NCI-H526 treated with DMSO at 0.1 percent for 48 hours (cell line): ENCODE data around the gene SIGLEC11.
"Not testable (repeated sequence)": the region's sequence is repeated elsewhere in the genome, so short reads cannot be mapped to it uniquely, and the experiment has no call there.

Experiments
- DNase-seq: peaks from one replicate; lab custom pipeline; 2025; lab: John Stamatoyannopoulos, UW

Gene SIGLEC11

DNA sequence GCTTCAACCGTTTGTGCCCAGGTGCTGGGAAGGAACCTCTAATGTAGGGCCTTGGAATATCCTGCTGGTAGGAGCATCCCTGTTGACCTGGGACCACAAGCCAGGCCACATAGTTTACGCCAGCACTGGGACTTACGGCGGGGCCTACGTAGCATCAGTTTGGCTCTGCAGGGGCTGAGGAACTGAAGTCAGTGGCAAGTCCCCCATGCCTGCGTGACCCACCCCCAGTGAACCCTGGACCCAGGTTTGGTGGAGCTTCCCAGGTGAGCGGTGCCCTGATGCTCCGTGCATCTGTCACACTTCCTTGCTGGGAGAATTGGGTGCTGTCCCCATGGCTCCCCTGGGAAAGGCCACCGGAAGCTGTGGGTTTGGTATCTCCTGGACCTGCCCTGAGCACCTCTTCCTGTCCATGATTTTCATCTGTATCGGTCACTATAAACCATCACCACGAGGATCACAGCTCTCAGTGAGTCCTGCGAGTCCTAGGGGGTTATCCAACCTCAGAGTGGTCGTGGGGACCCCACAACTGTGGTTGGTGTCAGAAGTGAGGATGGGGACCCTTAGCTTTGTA, 9.9 kb downstream of the SIGLEC11 start:
- DNase-seq: no peak

DNA sequence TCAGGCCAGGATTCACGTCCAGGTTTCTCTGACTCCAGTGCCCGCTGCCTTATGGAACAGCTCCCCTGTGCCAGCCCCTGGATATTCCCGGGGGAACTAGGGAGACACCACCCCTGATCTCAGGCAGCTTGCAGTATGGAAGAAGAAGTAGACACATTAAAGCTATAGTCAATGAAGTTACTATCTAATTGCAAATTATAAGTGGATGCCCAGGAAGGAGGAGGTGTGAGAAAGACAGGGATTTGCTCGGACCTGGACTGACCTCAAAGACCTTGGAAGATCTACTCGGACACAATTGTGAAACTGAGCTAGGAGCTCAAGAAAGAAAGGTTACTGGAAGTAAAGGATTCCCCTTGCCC, 10.4 kb downstream of the SIGLEC11 start:
- no peak for DNase-seq

DNA sequence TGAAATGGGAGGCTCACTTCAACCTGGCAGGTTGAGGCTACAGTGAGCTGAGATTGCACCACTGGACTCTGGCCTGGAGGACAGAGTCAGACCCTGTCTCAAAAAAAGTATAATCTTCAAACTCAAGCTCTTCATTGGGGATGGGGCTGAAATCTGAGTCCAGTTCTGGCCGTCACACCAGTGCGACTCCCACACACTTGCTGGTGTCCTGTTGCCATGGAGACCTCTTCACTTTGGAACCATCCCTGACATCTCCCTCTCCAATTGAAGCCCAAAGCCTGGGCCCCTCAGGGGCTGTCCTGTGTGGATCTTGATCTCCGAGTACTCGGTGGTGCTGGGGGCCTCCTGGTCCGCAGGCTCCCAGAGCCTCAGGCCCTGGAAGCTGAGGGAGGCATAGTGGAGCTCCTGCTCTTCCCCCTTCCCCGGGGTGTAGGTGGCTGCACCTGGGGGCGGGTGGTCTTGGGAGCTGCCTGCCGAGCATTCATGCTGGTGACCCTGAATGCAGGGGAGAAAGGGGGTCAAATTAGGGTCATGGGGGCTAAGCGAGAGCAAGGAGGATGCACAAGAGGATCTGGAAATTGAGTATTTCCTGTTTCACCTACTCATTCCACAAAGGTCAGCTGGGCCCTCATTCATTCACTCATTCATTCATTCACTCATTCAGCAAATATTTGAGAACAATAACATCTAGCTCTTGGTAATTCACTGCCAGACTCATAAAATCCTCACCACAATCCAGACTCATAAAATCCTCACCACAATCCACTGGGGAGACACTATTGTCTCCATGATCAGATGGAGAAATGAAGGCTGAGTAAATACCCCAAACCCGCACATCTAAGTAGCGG, 11.0 kb downstream of the SIGLEC11 start:
- no peak for DNase-seq

DNA sequence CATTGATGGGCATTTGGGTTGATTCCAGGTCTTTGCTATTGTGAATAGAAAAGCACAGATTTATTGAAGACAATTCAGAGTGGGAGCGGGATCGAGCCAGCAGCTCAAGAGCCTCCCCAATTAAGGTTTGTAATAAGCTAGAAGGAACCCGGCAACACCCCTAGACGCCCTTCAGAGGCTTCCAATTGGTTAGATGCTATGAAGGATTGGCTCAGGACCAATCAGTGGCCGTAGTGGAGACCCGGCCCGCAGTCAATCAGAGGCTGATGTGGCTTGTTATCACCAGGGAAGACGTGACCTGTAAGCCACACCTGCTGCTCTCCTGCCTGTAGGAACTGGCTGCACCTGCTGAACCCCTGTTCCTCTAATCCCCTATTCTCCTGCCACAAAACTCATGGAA, 14.6 kb downstream of the SIGLEC11 start:
- DNase-seq: no peak

DNA sequence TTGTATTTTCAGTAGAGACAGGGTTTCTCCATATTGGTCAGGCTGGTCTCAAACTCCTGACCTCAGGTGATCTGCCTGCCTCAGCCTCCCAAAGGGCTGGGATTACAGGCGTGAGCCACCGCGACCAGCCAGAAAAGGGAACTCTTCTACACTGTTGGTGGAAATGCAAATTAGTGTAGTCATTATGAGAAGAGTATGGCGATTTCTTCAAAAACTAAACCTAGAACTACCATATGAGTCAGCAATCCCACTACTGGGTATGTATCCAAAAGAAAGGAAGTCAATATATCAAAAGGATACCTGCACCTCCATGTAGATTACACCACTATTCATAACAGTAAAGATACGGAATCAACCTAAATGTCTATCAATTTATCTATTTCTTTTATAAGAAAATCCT, 16.4 kb downstream of the SIGLEC11 start:
- not testable (repeated sequence) for DNase-seq

DNA sequence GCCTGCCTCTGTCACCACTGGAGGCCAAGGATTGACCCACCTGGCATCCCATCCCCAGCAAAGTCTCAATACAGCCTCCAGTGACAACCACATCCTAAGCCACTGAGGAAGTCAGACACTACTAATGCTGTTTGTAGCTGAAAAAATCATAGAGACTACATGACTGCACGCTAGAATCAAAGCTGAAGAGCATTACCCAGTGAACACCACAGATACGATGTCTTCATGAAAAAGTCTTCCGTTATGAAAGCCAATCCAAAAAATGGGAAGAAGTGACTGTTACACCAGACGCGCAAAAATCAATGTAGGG, 20.5 kb downstream of the SIGLEC11 start:
- DNase-seq: no peak

DNA sequence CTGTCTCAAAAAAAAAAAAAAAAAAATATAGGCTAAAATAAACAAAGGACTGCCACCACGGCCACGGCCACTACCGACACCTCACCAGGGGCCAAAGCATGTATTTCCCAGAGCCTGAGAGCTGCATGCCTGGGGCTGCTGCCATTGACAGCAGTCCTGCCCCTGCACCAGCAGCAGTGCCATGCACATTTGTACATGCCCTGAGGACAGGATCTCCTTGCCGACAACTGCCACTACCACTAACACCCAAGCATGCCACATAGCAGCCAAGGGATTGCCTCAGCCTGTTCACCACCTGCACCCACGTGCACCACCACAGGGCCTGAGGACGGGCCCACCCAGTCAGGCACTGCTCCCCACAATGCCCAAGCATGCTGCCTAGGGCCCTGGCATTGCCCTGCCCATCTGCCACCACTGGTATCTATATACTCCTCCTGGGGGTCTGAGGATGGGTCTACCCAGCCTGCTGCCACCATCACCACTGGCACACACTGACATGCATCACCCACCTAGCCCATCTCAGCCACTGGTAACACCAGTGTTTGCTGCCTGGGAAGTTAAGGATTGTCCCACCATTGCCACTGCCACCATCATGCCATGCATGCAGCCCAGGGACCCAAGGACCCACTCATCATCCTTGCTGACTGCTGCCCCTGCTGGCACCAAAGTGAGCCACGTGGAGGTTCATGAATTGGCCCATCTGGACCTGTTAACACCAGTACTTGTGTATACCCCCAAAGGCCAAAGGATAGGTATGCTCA, 21.1 kb downstream of the SIGLEC11 start:
- DNase-seq: no peak

DNA sequence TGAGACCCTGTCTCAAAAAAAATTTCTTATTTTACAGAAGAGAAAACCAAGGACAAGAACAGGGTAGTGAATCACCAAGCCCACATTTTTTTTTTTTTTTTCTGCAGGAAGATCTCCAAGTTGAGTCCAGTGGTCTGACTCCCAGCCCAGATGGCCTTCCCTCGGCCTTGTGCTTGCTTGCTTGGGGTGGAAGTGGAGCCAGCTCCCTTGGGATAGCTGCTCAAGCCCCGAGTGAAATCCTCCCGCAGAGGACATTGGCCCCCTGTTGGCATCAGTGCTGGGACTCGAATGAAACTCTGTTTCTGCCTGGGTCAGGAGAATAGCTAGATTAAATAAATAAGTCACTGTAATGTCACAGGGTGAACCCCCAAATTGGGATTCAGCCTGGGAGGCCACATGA, 22.3 kb downstream of the SIGLEC11 start:
- no peak for DNase-seq

DNA sequence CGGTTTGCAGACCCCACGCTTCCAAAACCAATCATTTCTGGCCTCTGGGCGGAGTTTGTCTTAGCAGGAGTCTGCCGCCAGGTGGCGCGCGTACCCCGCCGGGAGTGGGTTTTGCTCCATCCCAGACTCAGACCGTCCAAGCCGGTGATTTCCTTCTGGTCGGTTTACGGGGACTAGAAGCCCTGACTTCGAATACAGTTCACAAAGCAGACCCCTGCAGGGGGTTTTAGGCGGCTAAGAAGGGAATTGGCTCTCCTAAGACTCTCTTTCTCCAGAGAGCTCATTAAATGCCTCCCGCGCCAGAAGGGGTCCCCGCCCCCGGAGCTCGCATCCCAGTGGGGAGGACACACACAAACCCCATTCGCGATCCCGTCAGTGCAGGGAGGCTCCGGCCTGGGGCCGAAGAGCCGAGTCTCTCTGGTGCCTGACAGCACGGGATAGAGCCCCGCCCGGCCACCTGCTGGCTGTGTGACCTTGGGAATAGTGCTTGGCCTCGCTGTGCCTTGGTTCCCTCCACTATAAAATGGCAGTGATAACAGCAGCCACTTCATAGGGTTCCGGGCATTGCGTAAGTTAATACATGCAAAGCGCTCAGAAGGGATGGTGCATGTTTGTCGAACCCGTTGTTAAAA, 23.1 kb downstream of the SIGLEC11 start:
- DNase-seq: peak; percentile 58

DNA sequence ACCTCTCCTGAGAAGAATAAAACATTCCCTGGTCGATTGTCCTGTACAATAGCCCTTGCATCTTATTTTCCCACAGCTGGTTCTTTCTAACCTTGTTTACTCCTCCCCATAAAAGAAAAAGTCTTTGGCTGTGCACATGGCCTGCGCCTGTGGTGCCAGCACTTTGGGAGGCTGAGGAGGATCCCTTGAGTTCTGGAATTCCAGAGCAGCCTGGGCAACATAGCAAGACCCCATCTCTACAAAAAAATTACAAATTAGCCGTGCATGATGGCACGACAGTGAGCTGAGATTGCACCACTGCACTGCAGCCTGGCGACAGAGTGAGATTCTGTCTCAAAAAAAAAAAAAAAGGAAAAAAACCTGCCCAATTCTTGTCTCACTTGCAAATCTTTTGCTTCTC, 24.4 kb downstream of the SIGLEC11 start:
- DNase-seq: no peak

DNA sequence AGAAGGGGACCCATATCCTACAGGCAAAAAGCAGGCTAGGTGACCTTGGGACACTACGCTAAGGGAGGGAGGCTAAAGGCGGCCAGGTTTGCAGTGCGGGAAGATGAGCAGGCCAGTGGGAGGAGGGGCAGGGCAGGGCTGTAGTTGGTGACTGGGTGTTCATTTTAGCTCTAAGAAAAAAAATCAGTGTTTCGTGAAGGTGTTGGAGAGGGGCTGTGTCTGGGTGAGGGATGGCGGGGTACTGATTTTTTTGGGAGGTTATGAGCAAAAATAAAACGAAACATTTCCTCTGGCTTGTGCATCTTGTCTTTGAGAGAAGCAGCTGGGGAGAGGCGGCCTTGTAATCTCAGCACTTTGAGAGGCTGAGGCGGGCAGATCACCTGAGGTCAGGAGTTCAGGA, 27.3 kb downstream of the SIGLEC11 start:
- DNase-seq: no peak

DNA sequence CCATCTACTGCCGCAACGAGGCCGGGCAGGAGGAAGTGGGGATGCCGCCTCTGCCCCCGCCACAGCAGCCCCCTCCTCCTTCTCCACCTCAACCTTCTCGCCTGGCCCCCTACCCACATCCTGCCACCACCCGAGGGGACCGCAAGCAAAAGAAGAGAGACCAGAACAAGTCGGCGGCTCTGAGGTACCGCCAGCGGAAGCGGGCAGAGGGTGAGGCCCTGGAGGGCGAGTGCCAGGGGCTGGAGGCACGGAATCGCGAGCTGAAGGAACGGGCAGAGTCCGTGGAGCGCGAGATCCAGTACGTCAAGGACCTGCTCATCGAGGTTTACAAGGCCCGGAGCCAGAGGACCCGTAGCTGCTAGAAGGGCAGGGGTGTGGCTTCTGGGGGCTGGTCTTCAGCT, 28.2 kb downstream of the SIGLEC11 start:
- DNase-seq: no peak

DNA sequence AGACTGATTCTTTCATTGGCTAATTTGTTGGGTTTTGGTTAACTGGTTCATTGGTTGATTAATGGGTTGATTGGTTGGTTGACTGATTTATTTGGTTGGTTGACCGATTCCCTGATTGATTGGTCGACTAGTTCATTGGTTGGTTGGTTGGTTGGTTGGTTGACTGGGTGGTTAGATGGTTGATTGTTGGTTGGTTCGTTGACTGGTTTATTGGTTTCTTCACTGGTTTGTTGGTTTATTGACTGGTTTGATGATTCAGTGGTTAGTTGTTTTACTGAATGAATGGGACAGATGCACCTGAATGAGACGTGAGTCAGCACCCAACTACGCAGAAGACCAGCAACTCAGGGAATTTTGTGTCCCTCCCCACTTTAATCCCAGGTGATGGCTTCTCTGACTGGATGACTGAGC, 28.9 kb downstream of the SIGLEC11 start:
- no peak for DNase-seq

DNA sequence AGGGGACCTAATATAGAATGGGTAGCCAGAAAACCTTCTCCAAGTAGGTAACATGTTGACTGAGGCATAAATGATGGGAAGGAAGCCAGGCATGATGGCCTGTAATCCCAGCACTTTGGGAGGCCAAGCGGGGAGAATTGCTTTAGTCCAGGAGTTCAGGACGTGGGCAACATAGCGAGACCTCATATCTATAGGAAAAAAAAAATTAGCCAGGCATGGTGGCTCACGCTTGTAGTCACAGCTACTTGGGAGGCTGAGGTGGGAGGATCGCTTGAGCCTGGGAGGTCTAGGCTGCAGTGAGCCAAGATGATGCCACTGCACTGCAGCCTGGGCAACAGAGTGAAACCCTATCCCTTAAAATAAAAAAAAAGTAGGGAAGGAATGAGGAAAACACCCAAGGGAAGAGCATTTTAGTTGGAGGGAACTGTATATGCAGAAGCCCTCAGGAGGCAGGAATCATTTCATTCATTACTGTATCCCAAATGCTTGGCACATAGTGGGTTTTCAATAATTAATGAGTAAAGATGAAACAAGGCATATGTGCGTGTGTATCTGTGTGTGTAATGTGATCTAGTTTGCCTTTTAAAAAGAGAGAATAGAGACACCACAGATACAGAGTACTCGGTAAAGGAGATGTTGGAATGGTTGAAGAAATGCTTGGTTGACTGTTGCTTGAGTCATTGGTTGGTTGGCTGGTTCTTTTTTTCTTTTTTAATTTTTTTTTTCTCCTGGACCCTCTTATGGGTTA, 29.5 kb downstream of the SIGLEC11 start:
- DNase-seq: no peak

DNA sequence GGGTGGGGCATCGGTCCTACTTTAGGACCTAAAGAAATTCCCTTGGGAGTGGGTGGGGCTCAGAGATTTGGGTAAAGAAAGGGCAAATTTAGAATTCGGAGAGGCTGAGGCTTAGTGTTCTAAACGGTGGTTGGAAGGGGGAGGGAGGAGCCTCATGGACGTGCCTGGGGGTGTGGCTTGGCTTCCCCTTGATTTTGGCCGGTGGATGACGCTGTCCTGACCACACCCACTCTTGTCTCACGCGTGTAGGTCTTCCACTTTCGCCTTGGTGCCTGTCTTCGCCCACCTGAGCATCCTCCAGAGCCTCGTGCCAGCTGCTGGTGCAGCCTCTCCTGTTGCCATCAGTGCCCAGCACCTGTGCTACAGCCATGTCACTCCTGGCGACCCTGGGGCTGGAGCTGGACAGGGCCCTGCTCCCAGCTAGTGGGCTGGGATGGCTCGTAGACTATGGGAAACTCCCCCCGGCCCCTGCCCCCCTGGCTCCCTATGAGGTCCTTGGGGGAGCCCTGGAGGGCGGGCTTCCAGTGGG, 30.4 kb downstream of the SIGLEC11 start:
- DNase-seq: no peak

DNA sequence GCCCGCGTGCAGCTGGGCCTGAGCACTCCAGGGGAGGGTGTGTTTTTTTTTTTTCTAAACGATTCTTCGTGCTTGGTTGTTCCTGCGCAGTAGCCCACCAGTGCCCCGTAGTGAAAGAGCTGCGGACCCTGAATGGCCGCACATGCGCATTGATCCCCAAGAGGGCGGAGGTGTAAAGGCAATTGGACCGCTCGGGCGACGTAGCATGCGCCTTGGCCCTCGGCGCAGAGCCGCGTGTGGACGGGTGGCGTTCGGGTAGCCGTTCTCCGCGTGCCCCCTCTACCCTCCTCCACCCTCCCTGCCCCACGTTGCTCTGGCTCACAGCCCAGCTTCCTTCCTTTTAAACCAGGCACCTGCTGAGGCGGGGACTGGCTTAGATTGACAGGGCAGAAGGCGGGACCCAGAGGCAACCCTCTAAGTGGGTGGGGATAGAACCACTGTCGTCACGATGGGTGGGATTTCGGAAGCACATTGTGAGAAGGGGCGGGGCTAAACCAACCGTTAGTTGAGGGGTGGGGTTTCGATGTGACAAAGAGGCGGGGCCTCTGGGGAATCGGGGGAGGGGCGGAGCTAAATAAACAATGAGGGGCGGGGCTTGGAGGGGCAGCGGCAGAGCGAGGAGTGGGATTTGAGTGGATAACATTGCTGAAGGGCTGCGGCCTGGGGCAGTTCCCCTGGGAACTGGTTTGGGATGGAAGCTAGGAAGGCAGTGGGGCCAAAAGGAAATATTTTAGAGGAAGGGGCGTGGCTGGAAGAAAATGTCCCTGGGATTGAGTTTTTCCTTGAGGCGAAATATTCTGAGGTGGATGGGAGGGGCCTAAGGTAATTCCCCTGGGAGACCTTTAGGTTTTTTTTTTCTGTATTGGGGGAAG, 31.1 kb downstream of the SIGLEC11 start:
- peak; percentile 94 for DNase-seq

DNA sequence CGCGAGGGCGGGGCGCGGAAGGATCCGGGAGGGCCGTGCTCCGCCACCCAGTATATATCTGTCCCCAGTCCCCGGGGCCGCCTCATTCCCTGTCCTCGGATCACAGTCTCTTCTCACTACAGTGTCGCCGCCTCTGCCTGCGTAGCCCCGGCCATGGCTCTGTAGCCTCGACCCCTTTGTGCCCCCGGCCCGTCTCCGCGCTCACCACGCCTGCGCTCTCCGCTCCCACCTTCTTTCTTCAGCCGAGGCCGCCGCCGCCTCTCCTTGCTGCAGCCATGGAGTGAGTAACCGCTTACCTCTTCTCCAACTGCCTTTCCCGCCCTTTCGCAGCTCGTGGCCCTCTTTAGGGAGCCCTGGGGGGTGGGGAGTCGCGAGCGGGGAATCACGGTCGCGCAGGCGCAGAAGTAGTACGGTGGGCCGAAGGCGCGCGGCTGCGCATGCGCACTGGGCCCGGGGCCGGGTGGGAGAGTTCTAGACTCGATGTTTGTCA, 31.8 kb downstream of the SIGLEC11 start, which contains the start of the genes ATF5 and NUP62:
ATF5 (plus strand) TSS at position 85 of the 490 bp plus-strand sequence. CDS start 1,646 bp downstream, outside the sequence.
NUP62 (minus strand) TSS at position 384 of the 490 bp plus-strand sequence. CDS start 19,697 bp downstream, outside the sequence.
- peak; percentile 94 for DNase-seq

DNA sequence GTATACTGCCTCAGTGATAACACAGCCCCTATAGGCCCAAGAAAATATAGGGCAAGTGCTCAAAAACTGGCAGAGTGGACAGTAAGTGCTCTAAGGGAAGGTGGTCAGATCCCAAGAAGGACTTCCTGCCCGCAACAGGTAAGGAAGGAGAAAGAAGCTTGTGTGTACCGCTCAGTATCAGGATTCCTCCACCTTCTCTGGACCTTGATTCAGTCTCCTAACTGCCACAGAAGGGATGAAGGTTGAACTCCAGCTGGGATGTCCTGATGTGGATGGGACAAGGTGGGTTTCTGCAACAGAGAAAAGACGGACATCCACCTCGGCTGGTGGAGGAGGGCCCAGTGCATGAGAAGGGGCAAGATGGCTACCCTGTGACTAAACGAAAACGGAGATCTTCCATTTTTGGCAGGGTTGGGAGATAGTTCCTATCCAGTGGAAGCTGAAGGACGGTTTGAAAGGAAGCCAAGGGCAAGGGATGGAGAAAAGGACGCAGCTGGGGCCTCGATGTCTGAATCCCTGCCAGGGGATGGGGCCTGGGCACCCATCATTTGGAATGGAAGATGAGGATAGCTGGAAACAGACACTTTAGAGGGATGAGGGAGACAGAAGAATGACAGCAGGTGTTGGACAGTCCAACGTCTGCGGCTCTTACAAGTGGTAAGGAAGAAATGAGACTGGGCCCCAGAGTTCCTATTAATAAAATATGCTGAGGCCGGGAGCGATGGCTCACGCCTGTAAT, 33.3 kb downstream of the SIGLEC11 start:
- DNase-seq: no peak

DNA sequence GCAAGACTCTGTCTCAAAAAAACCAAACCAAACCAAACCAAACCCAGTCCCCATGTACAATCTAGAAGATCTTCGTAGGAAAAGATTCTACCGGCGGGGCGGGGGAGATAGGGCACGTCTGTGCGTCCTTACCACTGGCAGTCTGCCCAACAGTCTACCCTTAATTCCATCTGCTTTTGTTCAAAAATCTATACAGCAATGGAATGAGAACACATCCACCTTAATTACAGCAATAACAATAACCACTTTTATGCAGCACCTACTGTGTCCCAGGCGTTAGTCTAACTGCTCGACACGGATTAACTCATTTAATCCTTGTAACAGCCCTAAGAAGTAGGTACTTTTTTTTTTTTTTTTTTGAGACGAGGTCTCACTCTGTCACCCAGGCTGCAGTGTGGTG, 34.5 kb downstream of the SIGLEC11 start:
- no peak for DNase-seq

DNA sequence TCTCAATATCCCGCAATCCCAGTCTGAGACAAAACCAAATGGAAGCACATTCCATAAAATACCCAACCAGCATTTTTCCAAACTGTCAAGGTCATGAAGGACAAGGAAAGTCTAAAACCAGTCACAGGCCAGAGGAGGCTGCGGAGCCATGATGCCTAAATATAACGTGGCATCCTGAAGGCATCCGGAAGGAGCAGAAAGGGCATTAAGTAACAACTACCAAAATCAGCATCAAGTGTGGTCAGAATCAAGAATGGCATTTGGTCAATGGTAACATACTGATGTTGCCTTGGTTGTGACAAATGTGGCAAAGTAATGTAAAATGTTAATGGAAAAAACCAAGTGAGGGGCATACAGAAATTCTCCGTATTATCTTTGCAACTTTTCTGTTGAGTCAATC, 35.5 kb downstream of the SIGLEC11 start:
- DNase-seq: no peak
